PC-3 (cell line): ENCODE results near the gene IL31RA.

Source experiments
- CTCF ChIP-seq: fragments of 300-600 bp; sonication (generic); conservative IDR thresholded peaks from 2 replicates; pipeline ENCODE4 v1.5.1; 2017; ENCODE audit warnings: antibody characterized with exemption, low read depth, mild to moderate bottlenecking, low read length
- EZH2 ChIP-seq: fragments of 300-600 bp; sonication (generic); IDR thresholded peaks from one replicate; pipeline ENCODE4 v1.6.1; 2017; ENCODE audit warnings: antibody characterized with exemption, mild to moderate bottlenecking, low read length; ENCODE audit not compliant: unreplicated experiment

GRCh38 chr5:55892479-55892878 lies 41.3 kb downstream of the IL31RA start:
- TF ChIP-seq EZH2 = no peak
- no peak for TF ChIP-seq CTCF
